Astrocyte (in vitro differentiated cells and primary cell): ENCODE results near the gene SLC18B1.

ENCODE experiments used
- CTCF ChIP-seq: IDR thresholded peaks from 2 replicates; pipeline ENCODE4 v1.5.1; 2011; ENCODE audit warnings: low read depth, mild to moderate bottlenecking, inconsistent platforms, low read length, moderate library complexity; ENCODE audit not compliant: insufficient read depth
- EZH2 ChIP-seq: IDR thresholded peaks from 2 replicates; pipeline ENCODE4 v1.6.1; 2012; ENCODE audit warnings: mild to moderate bottlenecking, low read length, inconsistent platforms; ENCODE audit not compliant: insufficient read depth

- TF ChIP-seq CTCF (no peak), EZH2 (no peak)
Measured at GRCh38 chr6:132733283-132733682, 65.2 kb downstream of the SLC18B1 start.
